HG03103 (cell line): ENCODE results near the gene SERINC5.
"Not testable (repeated sequence)": the region's sequence is repeated elsewhere in the genome, so short reads cannot be mapped to it uniquely, and the experiment has no call there.

Source experiments
- ATAC-seq: cut with Tn5 transposase; IDR thresholded peaks from one replicate; pipeline ENCODE4 v1.9.1; 2021; ENCODE audit warnings: low read depth; ENCODE audit not compliant: unreplicated experiment

Gene SERINC5

GRCh38 chr5:80143491-80143890, 112.4 kb downstream of the SERINC5 start:
- no peak for ATAC-seq

- no peak for ATAC-seq
Measured at GRCh38 chr5:80142996-80143395, 112.9 kb downstream of the SERINC5 start.

DNA sequence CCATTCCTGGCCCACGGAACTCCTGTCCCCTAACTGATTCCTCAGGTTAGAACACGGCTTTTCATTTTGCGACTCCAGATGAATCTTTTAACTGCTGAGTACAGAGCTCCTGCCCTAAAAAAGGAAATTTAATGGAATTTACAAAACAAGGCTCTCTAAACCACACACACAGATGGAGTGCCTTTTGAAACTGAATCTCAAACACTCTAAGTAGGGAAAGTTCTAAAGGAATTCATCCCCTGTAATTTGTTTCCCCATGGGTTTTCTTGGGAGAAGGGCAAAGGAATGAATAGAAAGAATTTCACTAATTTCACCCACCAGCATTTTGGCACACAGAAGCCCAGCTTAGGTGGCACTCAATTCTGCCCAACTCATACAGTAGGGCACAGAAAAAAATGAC, 114.2 kb downstream of the SERINC5 start:
- ATAC-seq = no peak

GRCh38 chr5:80141147-80141671, 114.6 kb downstream of the SERINC5 start:
- no peak for ATAC-seq

DNA sequence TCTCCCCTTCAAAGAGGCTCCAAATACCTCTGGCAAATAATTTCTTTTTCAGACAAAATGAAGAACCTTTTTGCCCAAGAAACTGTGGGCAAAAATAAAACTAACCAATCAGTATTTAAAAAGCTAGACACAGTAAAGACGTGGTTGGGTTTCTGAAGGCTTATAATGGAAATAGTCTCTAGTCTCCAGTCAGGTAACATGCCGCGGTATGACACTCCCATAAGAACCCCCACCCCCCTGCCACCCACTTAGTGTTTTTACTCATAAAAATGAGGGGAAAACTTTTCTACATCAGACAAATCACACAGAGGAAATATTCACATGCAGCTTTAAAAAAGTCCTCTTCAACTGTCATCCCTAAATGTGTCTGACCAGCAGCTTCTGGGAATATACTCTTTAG, 115.4 kb downstream of the SERINC5 start:
- ATAC-seq = no peak

DNA sequence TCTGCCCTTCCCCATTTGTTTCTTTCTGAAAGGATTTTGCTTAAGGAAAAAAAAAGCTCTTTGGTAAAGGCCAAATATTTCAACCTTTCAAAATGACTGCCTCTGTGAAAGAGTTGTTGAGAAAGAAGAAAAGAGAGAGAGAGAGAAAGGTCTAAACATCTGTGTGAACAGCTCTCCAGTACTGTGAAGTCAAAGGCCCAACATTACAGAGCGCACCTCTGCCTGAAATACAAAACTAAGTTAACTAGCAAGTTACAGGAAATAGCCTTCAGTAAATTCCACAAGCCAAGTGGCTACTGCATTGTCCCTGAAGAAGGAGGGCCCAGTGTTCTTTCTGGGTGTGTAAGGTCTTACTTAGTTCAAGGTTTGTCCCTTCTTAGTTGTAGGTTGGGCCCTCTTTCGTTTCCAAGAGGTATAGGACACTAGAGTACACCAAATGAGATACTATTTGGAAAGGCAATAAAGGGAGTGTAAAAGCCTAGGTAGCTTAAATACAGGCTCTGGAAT, 116.3 kb downstream of the SERINC5 start:
- ATAC-seq = no peak

GRCh38 chr5:80138486-80138885, 117.4 kb downstream of the SERINC5 start:
- ATAC-seq = no peak

DNA sequence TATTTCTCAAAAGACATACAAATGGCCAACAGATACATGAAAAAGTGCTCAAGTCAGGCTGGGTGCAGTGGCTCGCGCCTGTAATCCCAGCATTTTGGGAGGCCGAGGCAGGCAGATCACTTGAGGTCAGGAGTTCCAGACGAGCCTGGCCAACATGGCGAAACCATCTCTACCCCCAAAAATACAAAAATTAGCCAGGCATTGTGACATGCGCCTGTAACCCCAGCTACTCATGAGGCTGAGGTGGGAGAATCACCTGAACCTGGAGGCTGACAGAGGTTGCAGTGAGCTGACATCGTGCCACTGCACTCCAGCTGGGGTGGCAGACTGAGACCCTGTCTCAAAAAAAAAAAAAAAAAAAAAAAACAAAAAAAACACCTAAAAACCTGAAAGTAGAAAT, 119.0 kb downstream of the SERINC5 start:
- not testable (repeated sequence) for ATAC-seq

DNA sequence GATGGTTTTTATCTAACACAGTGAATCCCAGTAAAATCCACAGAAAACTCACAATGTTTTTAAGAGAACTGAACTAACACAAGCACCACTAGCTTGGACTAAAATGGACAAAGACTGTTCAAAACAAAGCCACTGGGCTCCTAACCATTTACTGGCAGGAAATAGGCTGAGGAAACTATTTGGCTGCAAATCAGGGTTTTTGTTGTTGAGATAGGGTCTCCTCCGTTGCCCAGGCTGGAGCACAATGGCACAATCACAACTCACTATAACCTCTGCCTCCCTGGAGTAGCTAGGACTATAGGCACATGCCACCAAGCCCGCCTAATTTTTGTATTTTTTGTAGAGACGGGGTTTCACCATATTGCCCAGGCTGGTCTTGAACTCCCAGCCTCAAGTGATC, 121.0 kb downstream of the SERINC5 start:
- ATAC-seq = no peak

- ATAC-seq = no peak
Measured at GRCh38 chr5:80129146-80129545, 126.7 kb downstream of the SERINC5 start.

DNA sequence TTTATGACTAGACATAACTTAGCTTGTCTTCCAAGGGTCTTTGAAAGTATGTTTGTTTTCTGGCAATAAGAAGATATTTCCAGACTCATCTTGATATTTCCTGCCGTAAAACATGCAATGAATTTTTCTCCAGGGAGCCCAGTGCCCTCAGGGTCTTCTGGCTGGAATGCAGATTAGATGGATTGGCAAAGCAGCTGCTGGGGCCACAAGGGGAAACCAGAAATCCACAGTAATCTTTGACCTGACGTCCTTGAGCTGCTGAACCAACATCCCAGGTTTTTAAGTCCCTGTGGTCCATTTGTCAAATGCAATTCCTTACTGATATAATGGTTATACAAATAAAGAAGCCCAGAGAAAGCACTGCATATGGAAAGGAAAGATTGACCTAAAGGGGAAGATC, 127.7 kb downstream of the SERINC5 start:
- ATAC-seq = no peak

GRCh38 chr5:80127116-80127552, 128.7 kb downstream of the SERINC5 start:
- no peak for ATAC-seq

GRCh38 chr5:80125962-80126480, 129.8 kb downstream of the SERINC5 start:
- ATAC-seq = peak; percentile 41

DNA sequence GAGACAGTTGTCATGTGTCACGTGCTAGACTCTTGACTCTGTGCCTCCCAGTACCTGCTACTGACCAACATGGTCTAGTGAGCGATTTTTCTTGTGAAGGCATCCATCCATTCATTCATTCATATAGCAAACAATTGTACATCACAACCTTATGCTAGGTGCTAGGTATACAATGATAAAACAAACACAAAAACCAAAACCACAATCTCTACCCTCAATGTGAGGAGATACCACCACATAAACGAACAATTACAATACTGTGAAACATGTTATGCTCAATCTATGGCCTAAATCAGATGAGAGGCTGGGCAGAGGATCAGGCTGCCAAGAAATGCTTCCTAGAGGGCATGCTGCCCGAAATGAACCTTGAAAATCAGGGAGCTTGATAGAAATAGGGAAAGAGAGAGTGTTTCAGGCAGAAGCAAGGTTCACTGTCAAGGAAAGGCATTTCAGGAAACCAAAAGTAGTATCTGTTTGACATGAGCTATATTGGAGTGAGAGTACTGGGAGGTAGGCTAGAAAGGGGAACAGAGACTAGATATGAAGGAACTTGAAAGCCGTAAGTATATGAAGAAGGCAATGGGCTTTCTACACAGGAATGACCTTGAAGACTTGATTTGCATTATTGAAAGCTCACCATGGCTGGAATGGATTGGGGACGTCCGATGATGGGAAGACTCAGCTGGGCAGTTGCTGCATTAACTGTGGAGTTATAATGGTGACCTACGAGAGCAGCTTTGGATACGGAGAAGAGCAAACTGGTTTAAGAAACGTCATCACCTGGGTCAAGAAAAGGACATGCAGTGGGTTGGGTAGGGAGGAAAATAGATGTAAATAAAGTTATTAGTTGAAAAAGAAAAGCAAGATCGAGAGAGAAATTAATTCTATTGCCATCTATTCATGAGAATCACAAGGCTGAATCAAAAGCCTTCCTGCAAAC, 130.6 kb downstream of the SERINC5 start:
- ATAC-seq = peak; percentile 79

GRCh38 chr5:80124121-80124918, 131.5 kb downstream of the SERINC5 start:
- ATAC-seq = no peak

DNA sequence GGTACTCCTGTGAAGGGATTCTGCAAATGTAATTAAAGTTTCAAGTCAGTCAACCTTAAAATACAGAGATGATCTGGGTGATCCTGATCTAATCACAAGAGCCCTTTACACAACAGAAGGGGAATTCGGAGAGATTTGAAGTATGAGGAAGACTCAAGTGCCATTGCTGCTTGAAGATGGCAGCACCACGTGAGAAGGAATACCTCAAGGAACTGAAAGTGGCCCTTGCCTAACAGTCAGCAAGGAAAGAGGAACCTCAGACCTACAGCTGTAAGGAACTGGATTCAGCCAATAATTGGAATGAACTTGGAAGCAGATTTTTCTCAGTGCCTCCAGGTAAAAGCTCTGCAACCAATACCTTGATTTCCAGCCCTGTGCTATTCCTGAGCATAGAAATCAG, 133.3 kb downstream of the SERINC5 start:
- ATAC-seq = no peak

DNA sequence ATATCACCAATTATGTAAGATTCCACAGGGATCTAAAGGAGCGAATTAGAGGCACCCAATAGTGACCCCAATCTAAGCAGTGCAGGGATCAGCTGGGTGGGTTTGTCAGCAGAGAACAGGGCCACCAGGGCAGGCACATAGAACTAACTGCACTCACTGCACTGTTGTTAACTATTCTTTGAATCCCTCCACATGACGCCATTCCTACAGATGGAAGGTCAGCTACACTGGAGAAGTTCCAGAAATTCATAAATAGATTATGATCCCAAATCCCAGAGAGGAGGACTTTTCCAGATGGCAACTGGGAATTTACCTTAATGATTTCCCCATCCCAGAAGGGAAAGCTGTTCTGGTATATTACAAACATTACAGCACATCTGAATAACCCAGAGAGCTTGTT, 136.5 kb downstream of the SERINC5 start:
- ATAC-seq = no peak

- ATAC-seq = no peak
Measured at GRCh38 chr5:80117446-80117845, 138.4 kb downstream of the SERINC5 start.

DNA sequence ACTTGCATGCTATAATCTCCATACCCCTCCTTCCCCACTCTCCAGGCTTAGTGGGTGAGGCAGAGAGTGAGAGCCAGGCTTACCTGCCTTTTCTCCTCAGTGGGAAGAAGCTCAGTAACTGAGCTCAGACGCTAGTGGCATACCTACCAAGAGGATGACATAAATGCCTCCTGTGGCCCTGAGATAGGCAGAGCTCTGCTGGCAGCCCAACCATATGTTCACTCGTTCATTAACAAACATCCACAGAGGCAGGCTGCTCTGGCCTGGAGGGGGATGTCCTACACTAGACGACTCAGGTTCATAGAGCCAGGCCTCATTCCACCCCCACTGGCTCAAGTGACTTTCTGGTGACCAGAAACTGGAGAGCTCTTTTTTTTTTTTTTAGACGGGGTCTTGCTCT, 139.4 kb downstream of the SERINC5 start:
- no peak for ATAC-seq

- no peak for ATAC-seq
Measured at GRCh38 chr5:80116000-80116399, 139.8 kb downstream of the SERINC5 start.

- no peak for ATAC-seq
Measured at GRCh38 chr5:80114860-80115259, 141.0 kb downstream of the SERINC5 start.
